GM12875 (cell line): ENCODE results near the gene EMILIN2.

ENCODE experiments used
- H3K4me3 ChIP-seq: one replicate; pipeline ENCODE4 v1.5.1; 2011; ENCODE audit warnings: low read depth, low read length, control low read depth
- TF ChIP-seq, protein P1 (sequence below): IDR thresholded peaks from 2 replicates; pipeline ENCODE4 v1.5.1; 2011; ENCODE audit warnings: low read depth, mild to moderate bottlenecking, control low read depth, inconsistent platforms, low read length, moderate library complexity, borderline replicate concordance; ENCODE audit not compliant: insufficient read depth

EMILIN2 gene

DNA sequence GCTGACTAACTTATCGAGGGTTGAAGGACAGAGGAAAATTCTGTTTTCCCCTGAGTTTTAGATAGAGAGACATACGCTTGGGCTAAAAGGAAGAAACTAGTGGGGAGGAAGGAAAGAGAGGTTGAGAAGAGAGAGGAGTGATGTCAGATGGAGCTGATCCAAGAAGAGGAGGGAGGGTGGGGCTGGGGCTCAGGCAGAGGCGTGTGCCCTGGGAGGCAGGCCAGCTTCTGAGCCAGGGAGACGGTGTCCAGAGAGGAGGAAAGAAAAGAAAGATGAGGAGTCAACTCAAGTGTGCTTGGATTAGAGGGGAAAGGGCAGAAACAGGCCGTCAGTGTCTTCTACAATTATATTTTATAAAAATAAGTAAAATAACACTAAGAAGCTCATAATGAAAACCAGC lies 56.2 kb downstream of the EMILIN2 start:
- H3K4me3 ChIP-seq, result no peak overlapping the region
- TF ChIP-seq, protein P1, sequence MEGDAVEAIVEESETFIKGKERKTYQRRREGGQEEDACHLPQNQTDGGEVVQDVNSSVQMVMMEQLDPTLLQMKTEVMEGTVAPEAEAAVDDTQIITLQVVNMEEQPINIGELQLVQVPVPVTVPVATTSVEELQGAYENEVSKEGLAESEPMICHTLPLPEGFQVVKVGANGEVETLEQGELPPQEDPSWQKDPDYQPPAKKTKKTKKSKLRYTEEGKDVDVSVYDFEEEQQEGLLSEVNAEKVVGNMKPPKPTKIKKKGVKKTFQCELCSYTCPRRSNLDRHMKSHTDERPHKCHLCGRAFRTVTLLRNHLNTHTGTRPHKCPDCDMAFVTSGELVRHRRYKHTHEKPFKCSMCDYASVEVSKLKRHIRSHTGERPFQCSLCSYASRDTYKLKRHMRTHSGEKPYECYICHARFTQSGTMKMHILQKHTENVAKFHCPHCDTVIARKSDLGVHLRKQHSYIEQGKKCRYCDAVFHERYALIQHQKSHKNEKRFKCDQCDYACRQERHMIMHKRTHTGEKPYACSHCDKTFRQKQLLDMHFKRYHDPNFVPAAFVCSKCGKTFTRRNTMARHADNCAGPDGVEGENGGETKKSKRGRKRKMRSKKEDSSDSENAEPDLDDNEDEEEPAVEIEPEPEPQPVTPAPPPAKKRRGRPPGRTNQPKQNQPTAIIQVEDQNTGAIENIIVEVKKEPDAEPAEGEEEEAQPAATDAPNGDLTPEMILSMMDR, result no peak

DNA sequence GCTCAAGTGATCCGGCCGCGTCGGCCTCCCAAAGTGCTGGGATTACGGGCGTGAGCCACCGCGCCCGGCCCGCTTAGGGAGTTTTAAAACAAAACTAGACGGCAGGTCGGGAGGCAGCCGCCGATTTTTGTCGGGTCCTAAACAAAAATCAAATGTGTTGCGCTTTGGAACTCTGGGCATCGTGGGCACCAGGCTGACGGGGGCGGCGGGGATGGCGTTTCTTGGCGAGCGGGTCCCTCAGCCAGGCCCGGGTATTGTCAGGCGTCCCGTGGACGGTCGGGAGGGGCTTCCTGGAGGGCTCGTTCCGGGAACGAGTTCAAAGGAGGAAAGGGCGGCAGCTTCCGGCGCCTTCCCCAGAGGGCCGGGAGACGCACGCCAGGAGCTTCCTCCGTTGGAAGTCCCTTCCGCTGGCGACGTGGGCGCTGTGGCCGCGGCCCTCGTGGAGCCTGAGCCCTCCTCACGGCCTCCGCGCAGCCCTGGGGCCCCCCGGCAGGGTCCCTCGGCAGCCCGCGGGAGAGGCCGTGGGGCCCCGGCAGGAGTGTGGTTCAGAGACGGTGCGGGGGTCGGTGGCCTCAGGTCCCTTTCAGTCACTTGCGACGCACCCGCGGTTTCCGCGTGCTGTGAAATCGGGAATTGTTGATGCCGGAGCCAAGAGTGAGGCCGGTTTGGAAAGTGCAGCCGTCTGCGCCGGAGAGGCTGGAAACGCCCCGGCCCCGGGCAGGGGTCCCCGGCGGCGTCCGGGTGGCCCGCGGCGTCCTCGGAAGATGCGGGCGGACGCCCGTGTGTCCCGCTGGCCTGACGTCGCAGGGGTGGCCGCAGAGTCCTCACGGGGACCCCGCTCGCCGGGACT lies 59.3 kb downstream of the EMILIN2 start:
- H3K4me3 ChIP-seq, result peak overlapping the region; percentile 65

DNA sequence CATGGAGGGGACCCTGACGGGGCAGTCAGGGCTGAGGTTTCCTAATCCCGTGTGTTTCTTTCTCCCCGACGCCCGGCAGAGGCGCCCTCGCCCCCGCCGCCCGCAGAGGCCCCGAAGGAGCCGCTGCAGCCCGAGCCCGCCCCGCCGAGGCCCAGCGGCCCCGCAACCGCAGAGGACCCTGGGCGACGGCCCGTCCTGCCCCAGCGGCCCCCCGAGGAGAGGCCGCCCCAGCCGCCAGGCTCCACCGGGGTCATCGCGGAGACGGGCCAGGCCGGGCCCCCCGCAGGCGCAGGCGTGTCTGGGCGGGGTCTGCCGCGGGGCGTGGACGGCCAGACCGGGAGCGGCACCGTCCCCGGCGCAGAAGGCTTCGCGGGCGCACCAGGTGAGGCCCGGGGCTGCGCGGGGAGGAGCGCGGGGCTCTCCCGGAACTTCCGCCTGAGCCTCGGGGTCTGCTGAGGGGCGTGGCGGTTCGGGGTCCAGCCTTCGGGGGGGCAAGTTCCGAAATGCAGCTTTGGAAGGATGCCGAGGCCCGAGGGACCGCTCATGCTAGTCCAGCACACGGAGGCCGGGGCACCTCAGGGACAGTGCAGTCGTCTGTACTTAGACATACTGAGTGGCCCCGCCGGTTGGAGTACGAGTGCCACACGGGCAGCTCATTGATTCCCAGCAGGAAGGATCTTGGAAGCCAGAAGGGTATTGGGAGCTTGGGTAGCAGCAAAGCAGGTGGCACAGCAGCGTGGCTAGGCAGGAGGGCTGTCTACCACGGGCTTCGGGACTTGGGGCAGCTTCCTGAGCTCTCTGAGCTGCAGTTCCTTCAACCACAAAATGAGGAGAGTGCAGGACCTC lies 60.1 kb downstream of the EMILIN2 start:
- TF ChIP-seq, protein P1, result peak; percentile 31; the same call in 1 of the 2 replicates
- H3K4me3 ChIP-seq, result peak overlapping the region; percentile 65

More for the DNA sequence above, 59.3 kb downstream of the EMILIN2 start:
- TF ChIP-seq, protein P1, result no peak

DNA sequence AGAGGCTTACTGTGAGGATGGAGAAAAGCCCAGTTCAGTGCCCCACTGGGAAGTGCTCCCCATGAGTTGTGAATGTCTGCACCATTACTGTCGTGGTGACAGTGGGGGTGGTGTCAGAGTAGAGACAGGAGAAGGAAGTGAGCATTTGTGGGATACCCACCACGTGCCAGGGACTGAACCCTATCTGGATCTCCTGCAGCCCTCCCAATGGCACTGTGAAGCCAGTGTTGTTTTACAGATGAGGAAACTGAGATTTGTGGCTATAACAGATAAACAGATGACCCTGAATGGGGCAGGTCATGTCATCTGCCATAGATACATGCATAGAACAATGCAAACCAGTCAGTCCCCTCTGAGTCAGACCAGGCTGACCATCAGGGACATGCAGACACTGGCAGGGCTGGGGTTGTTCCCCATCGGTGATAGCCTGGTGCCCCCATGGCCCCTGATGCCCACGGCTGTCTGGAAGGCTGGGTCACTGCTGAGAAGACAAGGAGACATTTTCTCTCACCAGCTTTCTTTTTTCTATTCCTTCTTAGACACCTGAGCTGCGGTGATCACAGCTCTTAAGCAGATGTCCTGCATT lies 60.8 kb downstream of the EMILIN2 start:
- peak overlapping the region; percentile 65 for H3K4me3 ChIP-seq
- TF ChIP-seq, protein P1, result no peak

DNA sequence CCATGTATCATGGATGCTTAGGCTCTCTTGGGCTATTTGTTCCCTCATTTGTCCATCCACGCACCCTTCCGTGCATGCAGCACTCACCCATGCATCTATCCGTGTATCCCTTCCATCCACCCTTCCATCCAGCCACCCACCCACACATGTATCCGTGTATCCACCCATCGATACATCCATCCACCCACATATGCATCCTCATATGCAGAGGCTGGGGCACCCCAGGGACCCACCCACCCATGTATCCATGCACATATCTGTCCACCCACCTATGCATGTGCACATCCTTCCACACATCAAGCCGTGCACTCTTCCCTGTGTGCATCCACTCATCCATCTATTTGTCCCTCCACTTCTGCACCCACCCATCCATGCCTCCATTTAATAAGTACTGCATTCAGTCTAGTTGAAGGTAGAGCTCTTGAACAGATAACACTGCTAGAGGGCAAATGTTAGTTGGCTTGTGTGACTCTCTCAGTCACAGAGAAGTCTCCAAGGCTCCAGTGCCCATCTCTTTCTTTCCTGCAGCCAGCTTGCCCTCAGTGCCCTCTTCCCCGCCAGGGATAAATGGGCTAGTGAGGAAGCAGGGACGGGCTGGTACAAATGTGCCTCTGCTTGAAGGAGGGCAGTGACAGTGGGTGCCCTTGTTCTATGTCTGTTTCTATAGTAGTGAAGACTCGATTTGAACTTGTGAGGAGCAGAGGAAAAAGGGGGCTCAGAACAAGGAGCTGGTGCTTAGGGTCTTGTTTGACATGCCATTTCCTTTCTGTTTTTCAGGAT lies 61.5 kb downstream of the EMILIN2 start:
- TF ChIP-seq, protein P1, result no peak
- no peak overlapping the region for H3K4me3 ChIP-seq

DNA sequence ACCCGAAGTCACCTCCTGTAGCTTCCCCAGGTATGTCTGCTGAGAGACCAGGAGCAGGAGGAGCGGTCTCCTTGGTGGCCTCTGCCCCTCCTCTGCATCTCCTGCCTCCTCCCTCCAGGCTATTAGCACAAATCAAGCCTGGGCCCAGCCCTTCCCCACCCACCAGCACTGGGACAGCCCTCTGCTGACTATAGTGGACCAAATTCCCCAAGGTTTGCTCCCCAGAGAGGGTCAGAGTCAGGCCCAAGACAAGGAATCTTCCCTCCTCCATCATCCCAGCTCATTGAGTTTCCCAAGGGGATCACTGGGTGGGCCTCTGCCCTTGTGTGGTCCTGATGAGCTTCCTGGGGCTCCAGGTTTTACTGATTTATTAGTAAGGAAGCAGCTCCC lies 62.1 kb downstream of the EMILIN2 start:
- H3K4me3 ChIP-seq, result no peak overlapping the region
- TF ChIP-seq, protein P1, result no peak
